ENCODE measurements around the gene FLCN. TPM values are rescaled to one million over a fixed set of nuclear protein-coding genes. Genes with fewer than 3 reads are reported as not detected.

FLCN gene
- total and polyA plus RNA-seq, 2 of the 13 experiments (the other 11 are each of a cell fraction or from before 2014, with no cell fraction given), result 16.6 to 24.9 TPM

DNA sequence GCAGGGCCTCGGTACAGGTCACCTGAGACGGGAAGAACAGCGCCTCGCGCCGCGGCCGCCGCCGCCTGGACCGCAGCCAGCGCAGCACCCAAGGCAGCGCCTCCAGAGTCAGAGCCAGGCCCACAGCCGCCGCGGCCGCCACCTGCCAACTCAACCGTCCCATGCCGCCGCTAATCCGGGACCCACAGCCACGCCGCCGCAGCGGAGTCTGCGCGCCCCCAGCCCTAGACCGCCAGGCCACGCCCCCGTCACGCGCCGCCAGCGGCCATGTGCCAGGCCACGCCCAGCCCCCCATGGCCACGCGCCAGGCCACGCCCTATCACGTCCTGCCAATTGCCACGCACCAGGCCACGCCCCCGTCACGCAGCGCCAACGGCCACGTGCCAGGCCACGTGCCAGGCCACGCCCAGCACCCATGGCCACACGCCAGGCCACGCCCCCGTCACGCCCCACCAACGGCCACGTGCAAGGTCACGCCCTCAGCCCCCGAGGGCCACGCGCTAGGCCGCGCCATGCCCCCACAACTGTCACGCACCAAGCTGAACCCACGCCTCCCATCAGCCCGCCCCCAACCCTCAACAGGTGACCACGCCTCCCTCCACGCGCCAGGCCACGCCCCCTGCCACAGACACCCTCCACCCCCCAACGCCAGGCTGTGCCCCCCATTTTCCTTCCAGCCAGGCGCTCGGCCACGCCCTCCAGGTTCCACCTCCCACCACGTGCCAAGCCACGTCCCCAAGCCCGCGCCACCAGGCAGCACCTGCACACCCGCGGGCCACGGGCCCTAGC is 30.6 kb downstream of the FLCN start, which contains the start of gene PLD6 (continued):
- TF ChIP-seq, protein P1, sequence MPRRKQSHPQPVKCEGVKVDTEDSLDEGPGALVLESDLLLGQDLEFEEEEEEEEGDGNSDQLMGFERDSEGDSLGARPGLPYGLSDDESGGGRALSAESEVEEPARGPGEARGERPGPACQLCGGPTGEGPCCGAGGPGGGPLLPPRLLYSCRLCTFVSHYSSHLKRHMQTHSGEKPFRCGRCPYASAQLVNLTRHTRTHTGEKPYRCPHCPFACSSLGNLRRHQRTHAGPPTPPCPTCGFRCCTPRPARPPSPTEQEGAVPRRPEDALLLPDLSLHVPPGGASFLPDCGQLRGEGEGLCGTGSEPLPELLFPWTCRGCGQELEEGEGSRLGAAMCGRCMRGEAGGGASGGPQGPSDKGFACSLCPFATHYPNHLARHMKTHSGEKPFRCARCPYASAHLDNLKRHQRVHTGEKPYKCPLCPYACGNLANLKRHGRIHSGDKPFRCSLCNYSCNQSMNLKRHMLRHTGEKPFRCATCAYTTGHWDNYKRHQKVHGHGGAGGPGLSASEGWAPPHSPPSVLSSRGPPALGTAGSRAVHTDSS (CRISPR knock-in tag; conservative IDR thresholded peaks at IDR 0.05), result no peak
- TF ChIP-seq ZNF782 (CRISPR knock-in tag; IDR thresholded peaks at IDR 0.05; ENCODE audit: borderline replicate concordance), result peak; percentile 76
- no peak for TF ChIP-seq NFIC (IDR thresholded peaks at IDR 0.05; ENCODE audit: low read length)
- peak; percentile 79; the same call in 1 of the 2 replicates for TF ChIP-seq ZNF441 (CRISPR knock-in tag; IDR thresholded peaks at IDR 0.05; ENCODE audit: borderline replicate concordance)
- TF ChIP-seq, protein P2, sequence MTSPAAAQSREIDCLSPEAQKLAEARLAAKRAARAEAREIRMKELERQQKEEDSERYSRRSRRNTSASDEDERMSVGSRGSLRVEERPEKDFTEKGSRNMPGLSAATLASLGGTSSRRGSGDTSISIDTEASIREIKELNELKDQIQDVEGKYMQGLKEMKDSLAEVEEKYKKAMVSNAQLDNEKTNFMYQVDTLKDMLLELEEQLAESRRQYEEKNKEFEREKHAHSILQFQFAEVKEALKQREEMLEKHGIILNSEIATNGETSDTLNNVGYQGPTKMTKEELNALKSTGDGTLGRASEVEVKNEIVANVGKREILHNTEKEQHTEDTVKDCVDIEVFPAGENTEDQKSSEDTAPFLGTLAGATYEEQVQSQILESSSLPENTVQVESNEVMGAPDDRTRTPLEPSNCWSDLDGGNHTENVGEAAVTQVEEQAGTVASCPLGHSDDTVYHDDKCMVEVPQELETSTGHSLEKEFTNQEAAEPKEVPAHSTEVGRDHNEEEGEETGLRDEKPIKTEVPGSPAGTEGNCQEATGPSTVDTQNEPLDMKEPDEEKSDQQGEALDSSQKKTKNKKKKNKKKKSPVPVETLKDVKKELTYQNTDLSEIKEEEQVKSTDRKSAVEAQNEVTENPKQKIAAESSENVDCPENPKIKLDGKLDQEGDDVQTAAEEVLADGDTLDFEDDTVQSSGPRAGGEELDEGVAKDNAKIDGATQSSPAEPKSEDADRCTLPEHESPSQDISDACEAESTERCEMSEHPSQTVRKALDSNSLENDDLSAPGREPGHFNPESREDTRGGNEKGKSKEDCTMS (CRISPR knock-in tag; conservative IDR thresholded peaks at IDR 0.05), result no peak
- no peak for TF ChIP-seq ATF7 (IDR thresholded peaks at IDR 0.05)
- TF ChIP-seq ATF7 (CRISPR knock-in tag; IDR thresholded peaks at IDR 0.05), result peak; percentile 54; the same call in 1 of the 2 replicates
- TF ChIP-seq ZNF263 (CRISPR knock-in tag; IDR thresholded peaks at IDR 0.05), result peak; percentile 28; the same call in 1 of the 2 replicates
- no peak; the same call in 1 of the 2 replicates for TF ChIP-seq GZF1 (CRISPR knock-in tag; IDR thresholded peaks at IDR 0.05)
- TF ChIP-seq, protein P3, sequence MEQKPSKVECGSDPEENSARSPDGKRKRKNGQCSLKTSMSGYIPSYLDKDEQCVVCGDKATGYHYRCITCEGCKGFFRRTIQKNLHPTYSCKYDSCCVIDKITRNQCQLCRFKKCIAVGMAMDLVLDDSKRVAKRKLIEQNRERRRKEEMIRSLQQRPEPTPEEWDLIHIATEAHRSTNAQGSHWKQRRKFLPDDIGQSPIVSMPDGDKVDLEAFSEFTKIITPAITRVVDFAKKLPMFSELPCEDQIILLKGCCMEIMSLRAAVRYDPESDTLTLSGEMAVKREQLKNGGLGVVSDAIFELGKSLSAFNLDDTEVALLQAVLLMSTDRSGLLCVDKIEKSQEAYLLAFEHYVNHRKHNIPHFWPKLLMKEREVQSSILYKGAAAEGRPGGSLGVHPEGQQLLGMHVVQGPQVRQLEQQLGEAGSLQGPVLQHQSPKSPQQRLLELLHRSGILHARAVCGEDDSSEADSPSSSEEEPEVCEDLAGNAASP (CRISPR knock-in tag; IDR thresholded peaks at IDR 0.05; ENCODE audit: borderline replicate concordance), result no peak
- peak; percentile 35; the same call in 1 of the 2 replicates for TF ChIP-seq MED13 (CRISPR knock-in tag; IDR thresholded peaks at IDR 0.05)
- no peak for TF ChIP-seq HNF4G (IDR thresholded peaks at IDR 0.05; ENCODE audit: borderline replicate concordance, low read depth, low read length)
- no peak for TF ChIP-seq HNF4G (CRISPR knock-in tag; IDR thresholded peaks at IDR 0.05; ENCODE audit: borderline replicate concordance, low read depth)
- no peak for TF ChIP-seq TCF7 (IDR thresholded peaks at IDR 0.05; ENCODE audit: low read depth)
- peak; percentile 93; the same call in 1 of the 2 replicates for TF ChIP-seq ZNF772 (CRISPR knock-in tag; IDR thresholded peaks at IDR 0.05)
- TF ChIP-seq MEF2D (CRISPR knock-in tag; IDR thresholded peaks at IDR 0.05), result peak; percentile 75; the same call in 1 of the 2 replicates
- TF ChIP-seq STAT5B (CRISPR knock-in tag; IDR thresholded peaks at IDR 0.05), result no peak
- peak; percentile 97; the same call in 1 of the 2 replicates for TF ChIP-seq ZNF138 (CRISPR knock-in tag; IDR thresholded peaks at IDR 0.05; ENCODE audit: low read depth)
- TF ChIP-seq, protein P4, sequence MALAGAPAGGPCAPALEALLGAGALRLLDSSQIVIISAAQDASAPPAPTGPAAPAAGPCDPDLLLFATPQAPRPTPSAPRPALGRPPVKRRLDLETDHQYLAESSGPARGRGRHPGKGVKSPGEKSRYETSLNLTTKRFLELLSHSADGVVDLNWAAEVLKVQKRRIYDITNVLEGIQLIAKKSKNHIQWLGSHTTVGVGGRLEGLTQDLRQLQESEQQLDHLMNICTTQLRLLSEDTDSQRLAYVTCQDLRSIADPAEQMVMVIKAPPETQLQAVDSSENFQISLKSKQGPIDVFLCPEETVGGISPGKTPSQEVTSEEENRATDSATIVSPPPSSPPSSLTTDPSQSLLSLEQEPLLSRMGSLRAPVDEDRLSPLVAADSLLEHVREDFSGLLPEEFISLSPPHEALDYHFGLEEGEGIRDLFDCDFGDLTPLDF (CRISPR knock-in tag; IDR thresholded peaks at IDR 0.05), result no peak
- no peak for TF ChIP-seq KAT8 (CRISPR knock-in tag; IDR thresholded peaks at IDR 0.05)
- no peak; the same call in 1 of the 2 replicates for TF ChIP-seq GFI1 (CRISPR knock-in tag; IDR thresholded peaks at IDR 0.05; ENCODE audit: borderline replicate concordance)
- TF ChIP-seq CBX1 (IDR thresholded peaks at IDR 0.05; ENCODE audit: low read depth), result peak; percentile 60
